Memory B cell (primary cell): ENCODE measurements around the gene C2orf72.

ENCODE experiments used
- ATAC-seq: fragments of 150-1000 bp; cut with Tn5 transposase; 2 replicates; pipeline ENCODE4 v1.10.0; 2021; ENCODE audit warnings: low read depth, mild to moderate bottlenecking, moderate library complexity
- DNase-seq, 2 donors: peaks; one replicate each; pipeline ENCODE4 v3.0.0; 2022; ENCODE audit warnings: low spot score in 2 of 2
- H3K27ac Mint-ChIP-seq: one replicate; pipeline ENCODE4 v1.8.0; 2022; ENCODE audit warnings: mild to moderate bottlenecking, moderate library complexity, mixed read lengths
- H3K27me3 Mint-ChIP-seq: one replicate; pipeline ENCODE4 v1.8.0; 2022; ENCODE audit warnings: mixed read lengths
- H3K36me3 Mint-ChIP-seq: one replicate; pipeline ENCODE4 v1.8.0; 2022; ENCODE audit warnings: mild to moderate bottlenecking, mixed read lengths
- H3K4me1 Mint-ChIP-seq: one replicate; pipeline ENCODE4 v1.8.0; 2022; ENCODE audit warnings: mixed read lengths
- H3K4me3 Mint-ChIP-seq: one replicate; pipeline ENCODE4 v1.8.0; 2022; ENCODE audit warnings: mild to moderate bottlenecking, moderate library complexity, mixed read lengths
- H3K9me3 Mint-ChIP-seq: one replicate; pipeline ENCODE4 v1.8.0; 2022; ENCODE audit warnings: mixed read lengths

C2orf72 gene

DNA sequence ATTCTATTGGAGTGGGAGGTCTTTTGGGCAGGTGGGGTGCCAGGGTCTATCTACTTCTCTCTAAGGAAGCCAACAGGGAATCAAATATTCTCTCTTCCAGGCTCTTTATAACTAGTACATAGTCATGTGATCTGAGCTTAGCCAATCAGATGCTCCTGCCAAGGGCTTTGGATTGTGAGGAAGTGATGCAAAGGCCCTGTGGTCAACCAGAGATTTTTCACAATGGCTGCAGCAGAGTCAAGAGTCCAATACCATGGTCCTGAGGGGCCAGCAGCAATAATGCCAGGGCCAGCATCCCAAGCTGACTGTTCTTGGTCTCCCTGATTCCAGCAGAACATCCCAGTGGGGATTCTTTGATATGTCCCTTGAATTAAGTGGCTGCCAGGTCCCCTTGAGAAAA lies 8.4 kb upstream of the C2orf72 start:
- Mint-ChIP-seq H3K9me3 (no peaks in the 10 kb centered on the region), H3K27me3 (peaks cover 2% of the 10 kb centered on the region), H3K4me3 (no peak overlapping the region), H3K27ac (no peak overlapping the region), H3K4me1 (no peaks in the 10 kb centered on the region), H3K36me3 (no peaks in the 10 kb centered on the region)
- no peak for DNase-seq
- ATAC-seq: no peak

DNA sequence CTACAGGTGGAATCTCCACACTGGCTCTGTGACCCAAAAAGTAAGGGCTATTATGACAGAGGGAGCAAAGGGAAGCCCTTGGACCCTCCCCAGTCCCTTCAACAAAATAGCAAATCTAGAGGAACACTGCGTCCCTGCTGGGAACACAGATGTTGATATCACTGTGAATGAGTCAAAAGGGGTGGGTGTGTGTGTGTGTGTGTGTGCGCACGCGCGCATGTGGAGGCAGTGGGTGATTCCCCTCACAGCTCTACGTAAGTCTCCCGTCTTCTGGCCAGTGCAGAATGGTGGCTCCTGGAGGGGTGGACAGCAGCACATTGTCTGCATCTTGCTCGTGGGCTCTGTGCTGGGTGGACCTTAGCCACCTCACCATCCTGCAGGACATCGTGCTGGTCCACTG lies 7.8 kb upstream of the C2orf72 start:
- no peaks in the 10 kb centered on the region for H3K36me3 Mint-ChIP-seq
- ATAC-seq (no peak), DNase-seq (no peak)
- H3K9me3 Mint-ChIP-seq: no peaks in the 10 kb centered on the region
- no peak overlapping the region for H3K4me3 Mint-ChIP-seq
- peaks cover 2% of the 10 kb centered on the region for H3K27me3 Mint-ChIP-seq
- peaks cover 3% of the 10 kb centered on the region for H3K4me1 Mint-ChIP-seq
- H3K27ac Mint-ChIP-seq: no peak overlapping the region

DNA sequence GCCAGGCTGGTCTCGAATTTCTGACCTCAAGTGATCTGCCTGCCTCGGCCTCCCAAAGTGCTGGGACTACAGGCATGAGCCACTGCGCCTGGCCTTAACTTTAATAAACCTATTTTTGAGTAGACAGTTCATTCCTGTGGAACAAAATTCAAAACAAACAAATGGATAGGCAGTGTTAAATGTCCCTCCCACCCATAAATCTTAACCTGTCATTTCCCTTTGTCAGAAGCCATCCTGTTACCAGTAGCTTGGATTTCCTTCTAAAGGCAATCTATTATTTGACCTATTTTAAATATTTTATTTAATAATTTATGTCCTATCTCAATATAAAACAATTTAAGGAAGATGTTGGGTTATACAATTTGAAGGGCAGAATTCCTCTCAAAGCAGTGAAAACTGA lies 6.6 kb upstream of the C2orf72 start:
- DNase-seq (no peak), ATAC-seq (no peak)
- no peak overlapping the region for H3K4me3 Mint-ChIP-seq
- peaks cover 2% of the 10 kb centered on the region for H3K27me3 Mint-ChIP-seq
- H3K4me1 Mint-ChIP-seq: peaks cover 4% of the 10 kb centered on the region
- no peaks in the 10 kb centered on the region for H3K36me3 Mint-ChIP-seq
- no peaks in the 10 kb centered on the region for H3K9me3 Mint-ChIP-seq
- H3K27ac Mint-ChIP-seq: no peak overlapping the region

DNA sequence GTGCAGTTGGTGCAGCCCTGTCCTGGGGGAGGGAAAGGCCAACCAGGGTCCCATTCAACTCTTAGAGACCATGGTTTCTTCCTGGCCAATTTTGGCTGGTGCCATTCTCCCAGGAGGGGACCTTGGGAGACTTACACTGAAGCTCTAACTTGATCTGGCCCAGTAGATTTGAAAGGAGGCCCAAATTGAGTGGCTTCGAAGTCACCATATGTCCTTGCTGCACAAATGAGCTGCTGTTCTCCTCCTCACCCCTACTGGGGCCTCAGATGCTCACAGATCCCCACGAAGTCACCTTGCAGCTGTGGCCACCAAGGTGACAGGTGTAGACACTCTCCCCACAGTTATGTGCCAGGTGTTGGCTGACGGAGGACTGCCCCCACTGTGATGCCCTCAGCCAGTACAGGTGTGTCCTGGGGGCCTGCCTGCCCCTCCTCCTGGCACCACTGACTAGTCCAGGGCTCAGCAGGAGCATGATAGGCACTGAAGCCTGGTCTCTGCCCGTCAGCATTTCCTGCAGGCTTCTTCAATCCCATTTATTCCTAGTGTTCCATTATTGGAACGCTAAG lies 4.7 kb upstream of the C2orf72 start:
- Mint-ChIP-seq H3K4me3 (no peak overlapping the region), H3K36me3 (no peaks in the 10 kb centered on the region), H3K27ac (no peak overlapping the region), H3K4me1 (peaks cover 7% of the 10 kb centered on the region), H3K9me3 (no peaks in the 10 kb centered on the region), H3K27me3 (peaks cover 12% of the 10 kb centered on the region)
- DNase-seq (no peak), ATAC-seq (no peak)

DNA sequence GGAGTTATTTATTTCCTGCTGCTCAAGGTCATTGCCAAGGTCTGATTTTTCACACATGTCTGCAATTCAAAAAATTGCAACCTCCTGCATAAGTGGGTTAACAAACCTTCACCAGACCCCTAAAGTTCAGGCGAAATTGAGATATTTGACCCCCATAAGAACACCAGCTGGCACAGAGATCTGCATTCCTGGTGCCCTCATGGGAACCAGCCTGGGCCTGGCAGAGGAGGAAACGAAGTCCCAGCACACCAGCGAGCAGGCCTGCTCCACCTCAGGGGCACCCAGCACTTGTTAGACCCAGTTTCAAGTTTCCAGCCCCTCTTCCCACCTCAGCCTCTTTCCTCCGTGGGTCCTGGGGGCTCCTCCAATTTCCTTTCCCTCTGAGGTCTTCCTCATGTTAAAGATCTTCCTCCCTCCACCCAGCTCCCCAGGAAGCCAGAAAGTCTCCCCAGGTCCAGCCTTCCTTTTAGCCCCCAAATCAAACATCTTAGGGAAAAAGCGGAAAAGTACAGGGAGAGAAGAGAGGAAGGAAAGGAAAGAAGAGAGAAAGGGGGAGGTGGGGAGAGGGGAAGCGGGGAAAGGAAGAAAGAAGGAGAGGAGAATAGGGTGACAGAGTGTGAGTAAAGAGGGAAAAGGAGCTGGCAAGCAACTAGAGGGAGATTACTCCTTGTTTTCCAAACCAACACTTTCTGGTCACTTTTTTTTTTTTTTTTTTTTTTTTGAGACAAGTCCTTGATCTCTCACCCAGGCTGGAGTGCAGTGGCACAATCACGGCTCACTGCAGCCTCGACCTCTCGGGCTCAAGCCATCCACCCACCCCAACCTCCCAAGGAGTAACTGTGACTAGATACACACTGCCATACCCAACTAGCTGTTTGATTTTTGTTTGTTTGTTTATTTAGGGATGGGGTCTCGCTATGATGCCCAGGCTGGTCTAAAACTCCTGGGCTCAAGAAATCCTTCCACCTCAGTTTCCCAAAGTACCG lies 3.9 kb upstream of the C2orf72 start:
- peaks cover 11% of the 10 kb centered on the region for H3K4me1 Mint-ChIP-seq
- no peak for ATAC-seq
- DNase-seq: no peak
- no peak overlapping the region for H3K4me3 Mint-ChIP-seq
- no peak overlapping the region for H3K27ac Mint-ChIP-seq
- H3K36me3 Mint-ChIP-seq: no peaks in the 10 kb centered on the region
- H3K27me3 Mint-ChIP-seq: peaks cover 15% of the 10 kb centered on the region
- H3K9me3 Mint-ChIP-seq: no peaks in the 10 kb centered on the region

DNA sequence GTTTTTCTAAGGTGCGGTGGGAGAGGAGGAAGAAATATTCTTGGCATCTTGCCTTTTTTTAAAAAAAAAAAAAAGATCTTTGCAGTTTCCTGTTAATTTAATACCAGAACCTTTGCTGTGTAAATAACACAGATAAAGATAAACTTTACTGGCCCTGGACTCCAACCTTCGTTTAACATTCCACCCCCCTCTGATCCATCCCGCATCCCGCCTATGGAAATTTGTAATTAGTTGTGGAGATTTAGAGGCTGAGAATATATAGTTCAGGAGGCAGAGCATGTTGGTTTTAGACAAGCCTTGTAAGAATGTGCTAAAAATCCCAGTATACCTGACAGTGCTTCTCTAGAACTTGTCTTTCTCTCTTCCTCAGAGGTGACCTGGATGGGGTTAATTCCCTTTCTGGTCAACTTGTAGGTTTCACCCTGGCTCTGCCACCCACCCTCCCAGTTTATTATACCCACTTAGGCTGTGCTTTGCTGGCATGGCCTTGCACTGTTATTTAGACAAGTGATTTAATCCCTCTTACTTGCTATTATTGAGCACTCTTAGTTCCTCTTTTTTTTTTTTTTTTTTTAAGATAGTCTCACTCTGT lies 2.9 kb upstream of the C2orf72 start:
- Mint-ChIP-seq H3K27me3 (peaks cover 18% of the 10 kb centered on the region), H3K4me1 (peaks cover 12% of the 10 kb centered on the region), H3K9me3 (no peaks in the 10 kb centered on the region), H3K36me3 (no peaks in the 10 kb centered on the region), H3K27ac (no peak overlapping the region), H3K4me3 (no peak overlapping the region)
- ATAC-seq: peak; percentile 77
- DNase-seq: no peak

DNA sequence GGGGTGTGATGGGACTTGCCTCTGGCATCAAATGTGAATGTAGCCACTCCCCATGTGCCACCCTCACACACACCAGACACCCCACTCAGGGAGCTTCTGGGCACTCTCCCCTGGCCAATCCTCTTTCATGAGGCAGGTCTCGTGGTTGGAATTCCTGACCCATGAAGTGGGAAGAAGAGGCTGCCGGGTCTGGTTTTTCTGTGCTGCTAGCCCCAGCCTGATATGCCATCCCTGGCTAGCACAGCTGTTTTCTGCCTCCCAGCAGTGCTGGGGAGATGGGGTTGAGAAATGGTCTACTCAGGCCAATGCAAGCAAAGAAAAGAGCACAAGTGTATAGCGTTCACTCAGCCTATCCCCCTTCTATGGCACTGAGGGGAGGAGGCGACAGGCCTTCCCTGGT lies 1.2 kb upstream of the C2orf72 start:
- Mint-ChIP-seq H3K4me3 (peak overlapping the region; percentile 39), H3K36me3 (no peaks in the 10 kb centered on the region), H3K9me3 (no peaks in the 10 kb centered on the region), H3K27ac (no peak overlapping the region), H3K27me3 (peaks cover 23% of the 10 kb centered on the region), H3K4me1 (peaks cover 12% of the 10 kb centered on the region)
- DNase-seq (no peak), ATAC-seq (no peak)

DNA sequence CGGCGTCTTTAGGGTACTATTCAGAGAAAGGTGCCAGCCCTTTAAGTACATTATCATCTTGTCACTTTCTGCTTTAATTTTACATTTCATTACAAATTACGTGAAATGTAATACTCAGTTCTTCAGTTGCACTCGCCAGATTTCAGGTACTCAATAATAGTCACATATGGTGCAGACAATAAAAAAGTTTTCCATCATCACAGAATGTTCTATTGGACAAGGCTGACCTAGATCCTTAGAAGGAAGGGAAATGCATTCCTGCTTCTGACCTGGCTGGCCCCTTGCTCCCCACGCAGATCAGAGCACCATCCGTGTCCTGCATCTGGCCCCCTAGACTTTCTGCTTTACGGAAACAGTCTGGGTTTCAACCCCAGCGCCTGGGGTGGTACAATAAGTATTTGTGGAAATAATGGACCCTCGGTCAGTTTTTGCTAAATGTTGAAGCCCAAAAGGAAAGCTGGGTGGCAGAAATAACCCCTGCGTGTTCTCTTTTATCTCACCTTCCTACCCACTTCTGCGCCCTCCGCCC lies 681 bp upstream of the C2orf72 start:
- no peak for ATAC-seq
- Mint-ChIP-seq H3K4me3 (peak overlapping the region; percentile 14), H3K27ac (no peak overlapping the region), H3K36me3 (no peaks in the 10 kb centered on the region), H3K9me3 (no peaks in the 10 kb centered on the region), H3K27me3 (peaks cover 27% of the 10 kb centered on the region), H3K4me1 (peaks cover 12% of the 10 kb centered on the region)
- DNase-seq: no peak

DNA sequence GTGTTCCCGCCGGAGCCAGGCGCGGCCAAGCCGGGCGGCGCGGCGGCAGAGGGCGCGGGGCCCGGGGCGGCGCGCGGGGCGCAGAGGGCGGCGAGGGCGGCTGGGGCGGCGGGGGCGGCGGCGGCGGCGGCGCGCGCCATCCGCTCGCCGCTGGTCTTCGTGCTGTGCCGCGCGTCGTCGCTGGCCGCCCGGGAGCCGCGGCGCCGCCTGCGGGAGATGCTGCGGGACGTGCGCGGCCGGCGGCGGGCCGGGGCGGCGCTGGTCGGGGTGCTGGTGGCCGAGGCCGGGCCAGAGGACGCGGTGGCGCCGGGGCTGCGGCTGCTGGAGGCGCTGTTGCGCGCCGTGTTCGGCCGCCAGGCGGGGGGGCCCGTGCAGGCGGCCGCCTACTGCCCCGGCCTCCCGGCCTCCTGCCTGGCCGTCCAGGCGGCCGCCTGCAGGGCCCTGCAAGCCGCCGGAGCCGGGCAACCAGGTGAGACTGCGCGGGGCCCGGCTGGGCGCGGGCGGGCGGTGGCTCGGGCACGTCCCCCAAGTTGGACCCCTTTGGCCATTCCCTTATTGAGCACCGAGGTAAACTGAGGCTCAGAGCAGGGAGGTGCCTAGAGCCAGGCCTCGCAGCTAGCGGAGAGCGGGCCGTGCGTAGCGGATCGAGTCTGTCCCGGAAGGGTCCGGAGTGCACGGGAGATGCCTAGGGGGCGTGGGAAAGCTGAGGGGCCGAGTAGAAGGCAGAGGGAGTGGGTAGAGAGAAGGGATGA lies 584 bp downstream of the C2orf72 start:
- Mint-ChIP-seq H3K27ac (no peak overlapping the region), H3K9me3 (no peaks in the 10 kb centered on the region), H3K36me3 (no peaks in the 10 kb centered on the region), H3K27me3 (peaks cover 30% of the 10 kb centered on the region), H3K4me1 (peaks cover 12% of the 10 kb centered on the region), H3K4me3 (peak overlapping the region; percentile 69)
- no peak for DNase-seq
- ATAC-seq: peak; percentile 41

DNA sequence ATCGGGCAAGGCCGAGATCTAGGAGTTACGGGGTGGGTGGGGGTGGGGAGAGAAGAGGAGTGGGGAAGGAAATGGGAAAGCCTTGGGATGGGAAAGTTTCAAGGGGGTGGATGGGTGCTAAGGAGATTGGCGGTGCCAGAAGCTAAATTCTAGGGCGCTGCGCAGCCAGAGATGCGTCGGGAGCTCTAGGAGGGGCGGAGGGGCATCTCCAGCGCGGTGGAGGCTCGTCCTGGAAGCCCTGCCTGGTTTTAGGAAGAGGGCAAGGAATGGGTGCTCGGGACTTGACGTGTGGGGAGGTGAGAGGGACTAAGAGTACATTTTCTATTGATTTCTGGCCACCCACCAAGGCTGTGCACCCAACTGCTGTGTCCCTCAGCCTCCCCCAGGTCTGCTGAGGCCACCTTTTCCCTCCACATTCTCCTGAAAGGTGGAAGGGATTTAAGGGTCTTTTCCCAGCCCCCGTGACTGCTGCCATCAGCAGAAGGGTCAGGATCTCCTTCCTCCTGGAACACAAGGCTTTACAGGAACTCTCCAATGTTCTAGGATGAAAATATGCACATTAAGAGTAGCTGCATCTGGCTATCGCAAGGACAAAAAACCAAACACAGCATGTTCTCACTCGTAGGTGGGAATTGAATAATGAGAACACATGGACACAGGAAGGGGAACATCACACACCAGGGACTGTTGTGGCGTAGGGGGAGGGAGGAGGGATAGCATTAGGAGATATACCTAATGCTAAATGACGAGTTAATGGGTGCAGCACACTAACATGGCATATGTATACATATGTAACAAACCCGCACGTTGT lies 1.4 kb downstream of the C2orf72 start:
- Mint-ChIP-seq H3K27me3 (peaks cover 30% of the 10 kb centered on the region), H3K27ac (no peak overlapping the region), H3K36me3 (no peaks in the 10 kb centered on the region), H3K9me3 (no peaks in the 10 kb centered on the region), H3K4me3 (peak overlapping the region; percentile 69), H3K4me1 (peaks cover 12% of the 10 kb centered on the region)
- ATAC-seq (no peak), DNase-seq (no peak)

DNA sequence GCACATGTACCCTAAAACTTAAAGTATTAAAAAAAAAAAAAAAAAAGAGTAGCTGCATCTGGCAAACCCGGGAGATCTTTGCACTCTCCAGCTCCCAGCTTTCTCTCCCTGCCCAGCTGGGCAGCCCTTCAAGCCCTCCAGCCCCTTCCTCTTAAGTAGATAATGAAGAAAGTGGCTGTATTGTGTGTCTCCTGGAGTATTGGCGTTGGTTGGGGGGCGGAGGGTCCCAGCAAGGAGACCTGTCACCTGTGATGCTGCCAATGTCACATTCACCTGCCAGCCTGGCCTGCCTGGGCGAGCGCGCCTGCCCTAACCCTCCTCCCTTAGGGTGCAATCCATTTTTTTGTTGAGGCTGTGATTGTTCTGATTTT lies 2.0 kb downstream of the C2orf72 start:
- H3K9me3 Mint-ChIP-seq: no peaks in the 10 kb centered on the region
- peaks cover 11% of the 10 kb centered on the region for H3K4me1 Mint-ChIP-seq
- peaks cover 30% of the 10 kb centered on the region for H3K27me3 Mint-ChIP-seq
- no peak overlapping the region for H3K4me3 Mint-ChIP-seq
- ATAC-seq (no peak), DNase-seq (no peak)
- H3K27ac Mint-ChIP-seq: no peak overlapping the region
- no peaks in the 10 kb centered on the region for H3K36me3 Mint-ChIP-seq

DNA sequence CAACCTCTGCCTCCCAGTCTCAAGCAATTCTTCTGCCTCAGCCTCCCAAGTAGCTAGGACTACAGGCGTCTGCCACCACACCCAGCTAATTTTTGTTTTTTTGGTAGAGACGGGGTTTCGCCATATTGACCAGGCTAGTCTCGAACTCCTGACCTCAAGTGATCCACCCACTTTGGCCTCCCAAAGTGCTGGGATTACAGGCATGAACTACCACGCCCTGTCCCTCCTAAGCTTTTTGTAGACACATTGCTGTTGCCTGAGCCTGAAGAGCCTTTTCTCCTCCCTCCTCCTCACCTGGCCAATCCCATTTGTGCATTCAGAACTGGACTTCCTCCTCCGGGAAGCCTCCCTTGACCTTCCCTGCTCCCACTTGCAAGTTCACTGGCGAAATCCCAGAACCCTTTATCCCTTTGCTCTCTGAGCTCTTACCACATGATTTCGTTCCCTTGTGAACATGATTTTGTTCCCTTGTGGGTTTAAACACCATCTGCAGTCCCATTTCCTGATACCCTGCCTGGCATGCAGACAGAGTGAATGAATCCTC lies 2.6 kb downstream of the C2orf72 start:
- Mint-ChIP-seq H3K4me3 (no peak overlapping the region), H3K27ac (no peak overlapping the region), H3K9me3 (no peaks in the 10 kb centered on the region), H3K36me3 (no peaks in the 10 kb centered on the region), H3K4me1 (peaks cover 7% of the 10 kb centered on the region), H3K27me3 (peaks cover 30% of the 10 kb centered on the region)
- ATAC-seq (no peak), DNase-seq (no peak)

DNA sequence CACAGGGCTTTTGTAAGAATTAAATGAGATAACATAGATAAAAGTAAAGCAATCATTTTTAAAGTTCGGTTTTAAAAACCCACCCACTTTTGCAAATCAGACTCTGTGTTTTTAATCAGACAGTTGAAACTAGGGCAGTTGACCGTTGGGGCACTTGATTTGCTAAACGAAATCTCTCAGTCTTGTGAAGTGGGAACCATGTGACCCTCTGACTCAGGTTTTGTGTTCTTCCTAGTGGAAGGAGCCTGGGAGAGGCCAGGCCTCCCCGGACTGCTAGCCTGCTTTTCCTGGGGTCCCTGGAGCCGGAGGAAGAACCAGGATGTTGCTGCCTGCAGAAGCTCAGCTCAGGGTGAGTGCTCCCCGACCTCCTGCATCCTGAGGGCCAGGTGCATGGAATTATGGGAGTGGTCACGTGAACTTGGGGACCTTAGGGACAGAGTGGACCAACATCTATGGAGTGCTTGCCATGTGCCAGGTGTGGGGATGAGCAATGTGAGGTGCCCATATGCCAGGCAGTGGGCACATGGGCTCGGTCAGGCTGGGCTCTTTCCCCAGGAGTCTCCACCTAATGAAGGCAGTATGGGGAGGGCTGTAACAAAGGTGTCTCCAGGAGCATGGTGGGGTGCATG lies 3.9 kb downstream of the C2orf72 start:
- peaks cover 7% of the 10 kb centered on the region for H3K4me1 Mint-ChIP-seq
- H3K27ac Mint-ChIP-seq: no peak overlapping the region
- no peak overlapping the region for H3K4me3 Mint-ChIP-seq
- no peaks in the 10 kb centered on the region for H3K9me3 Mint-ChIP-seq
- H3K27me3 Mint-ChIP-seq: peaks cover 27% of the 10 kb centered on the region
- no peaks in the 10 kb centered on the region for H3K36me3 Mint-ChIP-seq
- ATAC-seq: no peak
- DNase-seq: no peak
